ENCODE measurements around the gene NF1. TPM values are rescaled to one million over a fixed set of nuclear protein-coding genes. Genes with fewer than 3 reads are reported as not detected.

Gene NF1
- total RNA-seq, 2 donors from 2014 or later = 38.5 to 49.1 TPM

GRCh38 chr17:31321966-31322365 lies 227.2 kb downstream of the NF1 start:
- Histone ChIP-seq H3K9me3 (no peaks in the 10 kb centered on the region), H3K4me3 (no peak overlapping the region)

GRCh38 chr17:31323551-31323950 lies 228.8 kb downstream of the NF1 start:
- no peak for TF ChIP-seq CTCF (IDR thresholded peaks at IDR 0.05)
- H3K4me1 ChIP-seq = no peaks in the 10 kb centered on the region
- no peaks in the 10 kb centered on the region for H3K9me3 ChIP-seq
- intact Hi-C loops (cut with DNase I) = no loop called here
- no peak overlapping the region for H3K27ac ChIP-seq
- no peak for DNase-seq
- H3K9ac ChIP-seq (ENCODE audit: low read depth in 2 of 2, low read length in 2 of 2) = no peak overlapping the region
- no peak overlapping the region for H3K4me3 ChIP-seq
- H3K36me3 ChIP-seq = no peaks in the 10 kb centered on the region
- no peaks in the 10 kb centered on the region for H3K27me3 ChIP-seq

More at GRCh38 chr17:31321966-31322365, 227.2 kb downstream of the NF1 start:
- no peak for DNase-seq
- intact Hi-C loops (cut with DNase I) = no loop called here
- no peak for TF ChIP-seq CTCF (IDR thresholded peaks at IDR 0.05)
- no peak overlapping the region for H3K27ac ChIP-seq
- no peak overlapping the region for H3K9ac ChIP-seq (ENCODE audit: low read depth in 2 of 2, low read length in 2 of 2)
- no peaks in the 10 kb centered on the region for H3K27me3 ChIP-seq
- no peaks in the 10 kb centered on the region for H3K36me3 ChIP-seq
- no peaks in the 10 kb centered on the region for H3K4me1 ChIP-seq

GRCh38 chr17:31327534-31328159 lies 232.9 kb downstream of the NF1 start:
- no peak for DNase-seq
- H3K36me3 ChIP-seq = no peaks in the 10 kb centered on the region
- no peak for TF ChIP-seq CTCF (IDR thresholded peaks at IDR 0.05)
- intact Hi-C loops (cut with DNase I) = no loop called here
- H3K9ac ChIP-seq (ENCODE audit: low read depth in 2 of 2, low read length in 2 of 2) = no peak overlapping the region
- no peaks in the 10 kb centered on the region for H3K27me3 ChIP-seq
- H3K4me3 ChIP-seq = no peak overlapping the region
- H3K9me3 ChIP-seq = no peaks in the 10 kb centered on the region
- no peaks in the 10 kb centered on the region for H3K4me1 ChIP-seq
- no peak overlapping the region for H3K27ac ChIP-seq

- no peaks in the 10 kb centered on the region for H3K27me3 ChIP-seq
- H3K9ac ChIP-seq (ENCODE audit: low read depth in 2 of 2, low read length in 2 of 2) = no peak overlapping the region
- H3K4me3 ChIP-seq = no peak overlapping the region
- H3K36me3 ChIP-seq = no peaks in the 10 kb centered on the region
- no peaks in the 10 kb centered on the region for H3K4me1 ChIP-seq
- intact Hi-C loops (cut with DNase I) = no loop called here
- TF ChIP-seq CTCF (IDR thresholded peaks at IDR 0.05) = no peak
- H3K9me3 ChIP-seq = no peaks in the 10 kb centered on the region
- no peak overlapping the region for H3K27ac ChIP-seq
- DNase-seq = no peak
These were observed 233.4 kb downstream of the NF1 start for GRCh38 chr17:31328160-31328535.

- Histone ChIP-seq H3K27ac (no peak overlapping the region), H3K36me3 (no peaks in the 10 kb centered on the region), H3K9ac (ENCODE audit: low read depth in 2 of 2, low read length in 2 of 2) (no peak overlapping the region), H3K4me1 (no peaks in the 10 kb centered on the region), H3K27me3 (no peaks in the 10 kb centered on the region), H3K4me3 (no peak overlapping the region), H3K9me3 (no peaks in the 10 kb centered on the region)
- intact Hi-C loops (cut with DNase I) = no loop called here
- DNase-seq = no peak
- TF ChIP-seq CTCF (IDR thresholded peaks at IDR 0.05) = no peak
These were observed 234.4 kb downstream of the NF1 start for GRCh38 chr17:31329221-31329620.

Measured in colonic mucosa (tissue), 4 donors.